Liver (tissue), 9 donors: Measurements from ENCODE around the gene PPP2R2B. TPM values are rescaled to one million over a fixed set of nuclear protein-coding genes. Genes with fewer than 3 reads are reported as not detected.

Experiments
- DNase-seq: peaks from one replicate; pipeline ENCODE4 v3.0.0-alpha.2; 2017; ENCODE audit warnings: low spot score
- H3K27ac ChIP-seq, 2 donors: one replicate each; pipeline ENCODE4 v1.7.0; 2013; ENCODE audit warnings: inconsistent platforms in 2 of 2, low read length in 2 of 2, control low read depth in 1 of 2, low read depth in 1 of 2, mild to moderate bottlenecking in 1 of 2
- H3K27me3 ChIP-seq, 4 donors: one replicate each; pipeline versions ENCODE4 v1.6.1 to v1.7.0; 2013; ENCODE audit warnings: low read length in 3 of 4, inconsistent platforms in 1 of 4, mild to moderate bottlenecking in 1 of 4, moderate library complexity in 1 of 4; ENCODE audit not compliant: control insufficient read depth in 4 of 4, insufficient read depth in 4 of 4
- H3K36me3 ChIP-seq, 4 donors: one replicate each; pipeline versions ENCODE4 v1.6.1 to v1.7.0; 2013; ENCODE audit warnings: low read length in 3 of 4, mild to moderate bottlenecking in 3 of 4, low read depth in 1 of 4, moderate library complexity in 1 of 4; ENCODE audit not compliant: control insufficient read depth in 4 of 4, insufficient read depth in 3 of 4
- H3K4me1 ChIP-seq, 4 donors: one replicate each; pipeline versions ENCODE4 v1.6.1 to v1.7.0; 2013; ENCODE audit warnings: low read length in 3 of 4, mild to moderate bottlenecking in 3 of 4, moderate library complexity in 1 of 4; ENCODE audit not compliant: control insufficient read depth in 4 of 4, insufficient read depth in 4 of 4
- H3K4me3 ChIP-seq, 3 donors: one replicate each; pipeline versions ENCODE4 v1.6.1 to v1.7.0; 2013; ENCODE audit warnings: low read length in 3 of 3, control low read depth in 1 of 3, low read depth in 1 of 3, mild to moderate bottlenecking in 1 of 3
- H3K9ac ChIP-seq, 2 donors: one replicate each; pipeline ENCODE4 v1.7.0; 2013; ENCODE audit warnings: low read length in 2 of 2, mild to moderate bottlenecking in 2 of 2, moderate library complexity in 2 of 2, control low read depth in 1 of 2, low read depth in 1 of 2
- H3K9me3 ChIP-seq, 4 donors: one replicate each; pipeline versions ENCODE4 v1.6.1 to v1.7.0; 2013; ENCODE audit warnings: low read length in 3 of 4; ENCODE audit not compliant: control insufficient read depth in 4 of 4
- ATF3 ChIP-seq: IDR thresholded peaks from 2 replicates; pipeline ENCODE4 v1.6.1; 2016; ENCODE audit warnings: antibody characterized with exemption
- CTCF ChIP-seq: fragments of 150-350 bp; IDR thresholded peaks from 2 replicates; pipeline ENCODE4 v1.5.1; 2017; ENCODE audit warnings: improper control_type of control experiment, low read depth, low read length; ENCODE audit not compliant: missing input control
- EGR1 ChIP-seq, 2 donors: IDR thresholded peaks; 2 replicates each; pipeline ENCODE4 v1.6.1; 2016 to 2018; ENCODE audit warnings: antibody characterized with exemption in 2 of 2, low read depth in 2 of 2
- FOXA1 ChIP-seq: IDR thresholded peaks from 2 replicates; pipeline ENCODE4 v1.6.1; 2016; ENCODE audit warnings: antibody characterized with exemption
- FOXA2 ChIP-seq: IDR thresholded peaks from 2 replicates; pipeline ENCODE4 v1.6.1; 2016; ENCODE audit warnings: antibody characterized with exemption
- GABPA ChIP-seq, 2 donors: IDR thresholded peaks in 1 of 2; conservative IDR thresholded peaks in 1 of 2; 2 replicates each; pipeline ENCODE4 v1.6.1; 2016; ENCODE audit warnings: antibody characterized with exemption in 2 of 2, mild to moderate bottlenecking in 1 of 2, moderate library complexity in 1 of 2
- HNF4A ChIP-seq, 2 donors: conservative IDR thresholded peaks; 2 replicates each; pipeline ENCODE4 v1.6.1; 2016; ENCODE audit warnings: antibody characterized with exemption in 2 of 2, mild to moderate bottlenecking in 2 of 2
- HNF4G ChIP-seq: IDR thresholded peaks from 2 replicates; pipeline ENCODE4 v1.6.1; 2016; ENCODE audit warnings: antibody characterized with exemption
- JUND ChIP-seq, 2 donors: IDR thresholded peaks; 2 replicates each; pipeline ENCODE4 v1.6.1; 2016; ENCODE audit warnings: antibody characterized with exemption in 2 of 2
- MAX ChIP-seq: IDR thresholded peaks from 2 replicates; pipeline ENCODE4 v1.6.1; 2016; ENCODE audit warnings: antibody characterized with exemption
- NR2F2 ChIP-seq: IDR thresholded peaks from 2 replicates; pipeline ENCODE4 v1.6.1; 2016; ENCODE audit warnings: antibody characterized with exemption
- RAD21 ChIP-seq, 2 donors: IDR thresholded peaks; 2 replicates each; pipeline ENCODE4 v1.6.1; 2016; ENCODE audit warnings: antibody characterized with exemption in 2 of 2, mild to moderate bottlenecking in 2 of 2
- REST ChIP-seq: IDR thresholded peaks from 2 replicates; pipeline ENCODE4 v1.6.1; 2016; ENCODE audit warnings: antibody characterized with exemption, mild to moderate bottlenecking
- RXRA ChIP-seq, 2 donors: IDR thresholded peaks; 2 replicates each; pipeline ENCODE4 v1.6.1; 2017 to 2018; ENCODE audit warnings: antibody characterized with exemption in 2 of 2, mild to moderate bottlenecking in 1 of 2
- SP1 ChIP-seq: IDR thresholded peaks from 2 replicates; pipeline ENCODE4 v1.6.1; 2018; ENCODE audit warnings: antibody characterized with exemption, mild to moderate bottlenecking
- TAF1 ChIP-seq: conservative IDR thresholded peaks from 2 replicates; pipeline ENCODE4 v1.6.1; 2016; ENCODE audit warnings: antibody characterized with exemption, mild to moderate bottlenecking
- YY1 ChIP-seq: IDR thresholded peaks from 2 replicates; pipeline ENCODE4 v1.6.1; 2016; ENCODE audit warnings: antibody characterized with exemption, mild to moderate bottlenecking
- ZBTB33 ChIP-seq: IDR thresholded peaks from 2 replicates; pipeline ENCODE4 v1.6.1; 2016; ENCODE audit warnings: antibody characterized with exemption
- WGBS: extraction: QIAGEN DNeasy Blood & Tissue Kit; methylation state at CpG from one replicate; pipeline ENCODE4 v1.1.7; 2013; 5-methylcytosine and 5-hydroxymethylcytosine counted together
- polyA plus RNA-seq, 2 donors: library from polyadenylated mRNA; stranded (reverse) in 1 of 2; unstranded in 1 of 2; fragments of 200-250 nt in 1 of 2; fragments of >200 nt in 1 of 2; fragmentation: Nextera tagmentation in 1 of 2; extraction: Ambion mirVana in 1 of 2; gene quantifications; one replicate each; pipeline versions ENCODE4 v1.2.1 to v1.2.3, GENCODE V29; 2013 to 2015
- total RNA-seq, 2 donors: library from RNA; depleted of rRNA; stranded (reverse); fragments of >200 nt; gene quantifications; one replicate each; pipeline ENCODE4 v1.2.3, GENCODE V29; 2014
- donor health status: healthy.
- donor health status: healthy.
- donor health status: healthy.
- donor health status: healthy.
- donor health status: healthy.

PPP2R2B gene
- total and polyA plus RNA-seq, 4 donors = 0.15 to 6.3 (median 0.40) TPM

- Histone ChIP-seq H3K27me3 (no peaks in the 10 kb centered on the region), H3K4me3 (no peak overlapping the region), H3K4me1 (no peaks in the 10 kb centered on the region), H3K27ac (no peak overlapping the region), H3K9ac (no peak overlapping the region), H3K9me3 (no peaks in the 10 kb centered on the region), H3K36me3 (no peaks in the 10 kb centered on the region)
- DNase-seq = no peak
- WGBS = 85% methylated on average over 3 of the region's 3 CpGs
- TF ChIP-seq TAF1 = no peak
- no peak for TF ChIP-seq YY1
- TF ChIP-seq ZBTB33 = no peak
- no peak for TF ChIP-seq MAX
- TF ChIP-seq JUND (IDR thresholded peaks at IDR 0.05) = no peak
- no peak for TF ChIP-seq CTCF
- TF ChIP-seq ATF3 = no peak
- TF ChIP-seq RXRA (IDR thresholded peaks at IDR 0.05) = no peak
These were observed 75.5 kb downstream of the PPP2R2B start for GRCh38 chr5:146802945-146803522.

GRCh38 chr5:146799671-146800070 lies 78.9 kb downstream of the PPP2R2B start:
- no peak for DNase-seq
- H3K9ac ChIP-seq = no peak overlapping the region
- H3K4me3 ChIP-seq = no peak overlapping the region
- H3K27me3 ChIP-seq = no peaks in the 10 kb centered on the region
- H3K9me3 ChIP-seq = no peaks in the 10 kb centered on the region
- H3K27ac ChIP-seq = no peak overlapping the region
- peaks cover 0 to 2% (median 0%) of the 10 kb centered on the region in 4 donors for H3K4me1 ChIP-seq
- no peaks in the 10 kb centered on the region for H3K36me3 ChIP-seq
- TF ChIP-seq REST (no peak), ZBTB33 (no peak), SP1 (no peak), JUND (IDR thresholded peaks at IDR 0.05) (no peak), MAX (no peak), RXRA (IDR thresholded peaks at IDR 0.05) (no peak), FOXA1 (no peak), CTCF (no peak), EGR1 (IDR thresholded peaks at IDR 0.05; ENCODE audit: low read depth in 2 of 2) (no peak), RAD21 (IDR thresholded peaks at IDR 0.05) (no peak), GABPA (IDR thresholded peaks at IDR 0.05 in 1 of 2, conservative IDR thresholded peaks at IDR 0.05 in 1 of 2) (no peak), HNF4G (no peak), TAF1 (no peak), NR2F2 (no peak), HNF4A (conservative IDR thresholded peaks at IDR 0.05) (no peak), ATF3 (no peak), FOXA2 (no peak), YY1 (no peak)
- 81% methylated on average over 5 of the region's 5 CpGs for WGBS
